MM.1S (cell line): ENCODE measurements around the gene PLA1A.

Experiments used
- EZH2 ChIP-seq: fragments of 300-600 bp; sonication (generic); optimal IDR thresholded peaks from 2 replicates; pipeline ENCODE3; 2017; ENCODE audit warnings: low read depth, mild to moderate bottlenecking, antibody characterized with exemption, low read length, mixed read lengths
- TF ChIP-seq, protein P1 (sequence below): fragments of 300-600 bp; sonication (generic); IDR thresholded peaks from 2 replicates; pipeline ENCODE4 v1.5.1; 2016; ENCODE audit warnings: antibody characterized with exemption, low read length, mixed read lengths

DNA sequence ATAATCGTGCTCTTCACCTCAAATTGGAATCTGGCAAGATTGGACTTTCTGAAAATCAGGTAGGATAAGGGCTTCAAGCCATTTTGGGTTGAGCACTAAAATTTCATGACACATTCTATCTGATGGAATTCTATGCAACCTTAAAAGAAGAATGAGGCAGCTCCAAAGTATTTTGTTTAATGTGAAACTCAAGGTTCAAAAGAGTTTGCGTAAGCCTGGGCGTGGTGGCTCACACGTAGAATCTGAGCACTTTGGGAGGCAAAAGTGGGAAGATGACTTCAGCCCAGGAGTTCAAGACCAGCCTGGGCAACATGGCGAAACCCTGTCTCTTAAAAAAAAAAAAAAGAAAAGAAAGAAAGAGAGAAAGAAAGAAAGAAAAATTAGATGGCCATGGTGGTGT lies 3.6 kb upstream of the PLA1A start:
- TF ChIP-seq, protein P1, sequence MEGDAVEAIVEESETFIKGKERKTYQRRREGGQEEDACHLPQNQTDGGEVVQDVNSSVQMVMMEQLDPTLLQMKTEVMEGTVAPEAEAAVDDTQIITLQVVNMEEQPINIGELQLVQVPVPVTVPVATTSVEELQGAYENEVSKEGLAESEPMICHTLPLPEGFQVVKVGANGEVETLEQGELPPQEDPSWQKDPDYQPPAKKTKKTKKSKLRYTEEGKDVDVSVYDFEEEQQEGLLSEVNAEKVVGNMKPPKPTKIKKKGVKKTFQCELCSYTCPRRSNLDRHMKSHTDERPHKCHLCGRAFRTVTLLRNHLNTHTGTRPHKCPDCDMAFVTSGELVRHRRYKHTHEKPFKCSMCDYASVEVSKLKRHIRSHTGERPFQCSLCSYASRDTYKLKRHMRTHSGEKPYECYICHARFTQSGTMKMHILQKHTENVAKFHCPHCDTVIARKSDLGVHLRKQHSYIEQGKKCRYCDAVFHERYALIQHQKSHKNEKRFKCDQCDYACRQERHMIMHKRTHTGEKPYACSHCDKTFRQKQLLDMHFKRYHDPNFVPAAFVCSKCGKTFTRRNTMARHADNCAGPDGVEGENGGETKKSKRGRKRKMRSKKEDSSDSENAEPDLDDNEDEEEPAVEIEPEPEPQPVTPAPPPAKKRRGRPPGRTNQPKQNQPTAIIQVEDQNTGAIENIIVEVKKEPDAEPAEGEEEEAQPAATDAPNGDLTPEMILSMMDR: no peak
- no peak for TF ChIP-seq EZH2
